OCI-LY1 (cell line): Measurements from ENCODE around the gene DPP6.
"Not testable (repeated sequence)": the region's sequence is repeated elsewhere in the genome, so short reads cannot be mapped to it uniquely, and the experiment has no call there.

Source experiments
- H2AFZ ChIP-seq: fragments of 200-600 bp; sonication (generic), shearing (Covaris generic); 2 replicates; pipeline ENCODE4 v1.6.0; 2014; ENCODE audit warnings: antibody characterized with exemption, mild to moderate bottlenecking, low read length
- H3F3A ChIP-seq: fragments of 200-600 bp; sonication (generic), shearing (Covaris generic); 2 replicates; pipeline ENCODE4 v1.6.0; 2014; ENCODE audit warnings: mild to moderate bottlenecking, antibody characterized with exemption, low read length, moderate library complexity; ENCODE audit not compliant: insufficient read depth
- H3K27ac ChIP-seq: fragments of 200-600 bp; sonication (generic); 2 replicates; pipeline ENCODE4 v1.5.1; 2014; ENCODE audit warnings: low read length, mixed run types, mild to moderate bottlenecking, low read depth; ENCODE audit not compliant: poor library complexity, severe bottlenecking
- H3K27me3 ChIP-seq: fragments of 200-600 bp; sonication (generic); 2 replicates; pipeline ENCODE4 v1.6.0; 2014; ENCODE audit warnings: antibody characterized with exemption, mild to moderate bottlenecking, low read length, moderate library complexity; ENCODE audit not compliant: insufficient read depth
- H3K36me3 ChIP-seq: fragments of 200-600 bp; sonication (generic); 2 replicates; pipeline ENCODE4 v1.6.1; 2014; ENCODE audit warnings: mild to moderate bottlenecking, antibody characterized with exemption, low read length, moderate library complexity, mixed read lengths; ENCODE audit not compliant: insufficient read depth
- H3K4me1 ChIP-seq: fragments of 200-600 bp; sonication (generic); 2 replicates; pipeline ENCODE4 v1.5.1; 2014; ENCODE audit warnings: mild to moderate bottlenecking, low read length, moderate library complexity; ENCODE audit not compliant: insufficient read depth, severe bottlenecking
- H3K4me2 ChIP-seq: fragments of 200-600 bp; sonication (generic), shearing (Covaris generic); 2 replicates; pipeline ENCODE4 v1.6.1; 2014; ENCODE audit warnings: low read length
- H3K4me3 ChIP-seq: fragments of 200-600 bp; sonication (generic); 2 replicates; pipeline ENCODE4 v1.5.1; 2014; ENCODE audit warnings: low read length, low read depth, mild to moderate bottlenecking, mixed read lengths; ENCODE audit not compliant: poor library complexity, severe bottlenecking
- H3K79me2 ChIP-seq: fragments of 200-600 bp; shearing (Covaris generic); 2 replicates; pipeline ENCODE4 v1.6.1; 2016; ENCODE audit warnings: mixed run types, low read length, mixed read lengths; ENCODE audit not compliant: insufficient read depth
- H3K9ac ChIP-seq: fragments of 200-600 bp; sonication (generic), shearing (Covaris generic); 2 replicates; pipeline ENCODE4 v1.6.1; 2014; ENCODE audit warnings: mild to moderate bottlenecking, low read length, mixed read lengths
- H3K9me2 ChIP-seq: fragments of 200-600 bp; sonication (generic), shearing (Covaris generic); 2 replicates; pipeline ENCODE4 v1.6.1; 2014; ENCODE audit warnings: low read depth, mild to moderate bottlenecking, low read length, mixed read lengths
- H3K9me3 ChIP-seq: fragments of 200-600 bp; shearing (Covaris generic); 2 replicates; pipeline ENCODE4 v1.6.1; 2014; ENCODE audit warnings: low read length, mixed read lengths
- H4K20me1 ChIP-seq: fragments of 200-600 bp; sonication (generic), shearing (Covaris generic); 2 replicates; pipeline ENCODE4 v1.6.0; 2016; ENCODE audit warnings: mild to moderate bottlenecking, low read length; ENCODE audit not compliant: insufficient read depth
- EZH2 ChIP-seq: fragments of 200-600 bp; sonication (generic), shearing (Covaris generic); IDR thresholded peaks from 2 replicates; pipeline ENCODE4 v1.8.0; 2017; ENCODE audit warnings: borderline replicate concordance, mixed run types, mild to moderate bottlenecking, antibody characterized with exemption, low read length, moderate library complexity, mixed read lengths
- TF ChIP-seq, protein P1 (sequence below): fragments of 200-600 bp; sonication (generic), shearing (Covaris generic); IDR thresholded peaks from 2 replicates; pipeline ENCODE4 v1.5.1; 2017; ENCODE audit warnings: mild to moderate bottlenecking, antibody characterized with exemption, low read length, moderate library complexity, mixed read lengths

Gene DPP6

GRCh38 chr7:154676422-154677073, 624.4 kb downstream of the DPP6 start:
- TF ChIP-seq EZH2: no peak
- TF ChIP-seq, protein P1, sequence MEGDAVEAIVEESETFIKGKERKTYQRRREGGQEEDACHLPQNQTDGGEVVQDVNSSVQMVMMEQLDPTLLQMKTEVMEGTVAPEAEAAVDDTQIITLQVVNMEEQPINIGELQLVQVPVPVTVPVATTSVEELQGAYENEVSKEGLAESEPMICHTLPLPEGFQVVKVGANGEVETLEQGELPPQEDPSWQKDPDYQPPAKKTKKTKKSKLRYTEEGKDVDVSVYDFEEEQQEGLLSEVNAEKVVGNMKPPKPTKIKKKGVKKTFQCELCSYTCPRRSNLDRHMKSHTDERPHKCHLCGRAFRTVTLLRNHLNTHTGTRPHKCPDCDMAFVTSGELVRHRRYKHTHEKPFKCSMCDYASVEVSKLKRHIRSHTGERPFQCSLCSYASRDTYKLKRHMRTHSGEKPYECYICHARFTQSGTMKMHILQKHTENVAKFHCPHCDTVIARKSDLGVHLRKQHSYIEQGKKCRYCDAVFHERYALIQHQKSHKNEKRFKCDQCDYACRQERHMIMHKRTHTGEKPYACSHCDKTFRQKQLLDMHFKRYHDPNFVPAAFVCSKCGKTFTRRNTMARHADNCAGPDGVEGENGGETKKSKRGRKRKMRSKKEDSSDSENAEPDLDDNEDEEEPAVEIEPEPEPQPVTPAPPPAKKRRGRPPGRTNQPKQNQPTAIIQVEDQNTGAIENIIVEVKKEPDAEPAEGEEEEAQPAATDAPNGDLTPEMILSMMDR: no peak
- no peak overlapping the region for H3K4me2 ChIP-seq
- no peaks in the 10 kb centered on the region for H3K9me2 ChIP-seq
- H3K9me3 ChIP-seq: no peaks in the 10 kb centered on the region
- H3F3A ChIP-seq: no peaks in the 10 kb centered on the region
- H3K27ac ChIP-seq: no peak overlapping the region
- no peaks in the 10 kb centered on the region for H3K4me1 ChIP-seq
- no peak overlapping the region for H3K4me3 ChIP-seq
- H3K79me2 ChIP-seq: no peaks in the 10 kb centered on the region
- no peak overlapping the region for H2AFZ ChIP-seq
- no peak overlapping the region for H3K9ac ChIP-seq
- H3K36me3 ChIP-seq: no peaks in the 10 kb centered on the region
- no peaks in the 10 kb centered on the region for H4K20me1 ChIP-seq
- no peaks in the 10 kb centered on the region for H3K27me3 ChIP-seq

GRCh38 chr7:154677454-154677853, 625.3 kb downstream of the DPP6 start:
- TF ChIP-seq, protein P1: no peak
- no peak for TF ChIP-seq EZH2
- Histone ChIP-seq H3K9ac (no peak overlapping the region), H3K9me2 (no peaks in the 10 kb centered on the region), H3K27ac (no peak overlapping the region), H4K20me1 (no peaks in the 10 kb centered on the region), H3K4me2 (no peak overlapping the region), H3F3A (no peaks in the 10 kb centered on the region), H3K27me3 (no peaks in the 10 kb centered on the region), H3K4me3 (no peak overlapping the region), H3K79me2 (no peaks in the 10 kb centered on the region), H3K4me1 (no peaks in the 10 kb centered on the region), H3K36me3 (no peaks in the 10 kb centered on the region), H3K9me3 (no peaks in the 10 kb centered on the region), H2AFZ (no peak overlapping the region)

GRCh38 chr7:154678001-154678550, 625.9 kb downstream of the DPP6 start:
- H3K9me2 ChIP-seq, H3F3A ChIP-seq, H3K4me3 ChIP-seq, H3K27me3 ChIP-seq, H3K79me2 ChIP-seq, H3K36me3 ChIP-seq, H3K4me1 ChIP-seq, H3K9me3 ChIP-seq, H3K4me2 ChIP-seq, H4K20me1 ChIP-seq, H3K9ac ChIP-seq, H3K27ac ChIP-seq, H2AFZ ChIP-seq: not testable (repeated sequence)
